Measurements from ENCODE around the gene TPT1.
"Not testable (repeated sequence)": the region's sequence is repeated elsewhere in the genome, so short reads cannot be mapped to it uniquely, and the experiment has no call there.

Gene TPT1

DNA sequence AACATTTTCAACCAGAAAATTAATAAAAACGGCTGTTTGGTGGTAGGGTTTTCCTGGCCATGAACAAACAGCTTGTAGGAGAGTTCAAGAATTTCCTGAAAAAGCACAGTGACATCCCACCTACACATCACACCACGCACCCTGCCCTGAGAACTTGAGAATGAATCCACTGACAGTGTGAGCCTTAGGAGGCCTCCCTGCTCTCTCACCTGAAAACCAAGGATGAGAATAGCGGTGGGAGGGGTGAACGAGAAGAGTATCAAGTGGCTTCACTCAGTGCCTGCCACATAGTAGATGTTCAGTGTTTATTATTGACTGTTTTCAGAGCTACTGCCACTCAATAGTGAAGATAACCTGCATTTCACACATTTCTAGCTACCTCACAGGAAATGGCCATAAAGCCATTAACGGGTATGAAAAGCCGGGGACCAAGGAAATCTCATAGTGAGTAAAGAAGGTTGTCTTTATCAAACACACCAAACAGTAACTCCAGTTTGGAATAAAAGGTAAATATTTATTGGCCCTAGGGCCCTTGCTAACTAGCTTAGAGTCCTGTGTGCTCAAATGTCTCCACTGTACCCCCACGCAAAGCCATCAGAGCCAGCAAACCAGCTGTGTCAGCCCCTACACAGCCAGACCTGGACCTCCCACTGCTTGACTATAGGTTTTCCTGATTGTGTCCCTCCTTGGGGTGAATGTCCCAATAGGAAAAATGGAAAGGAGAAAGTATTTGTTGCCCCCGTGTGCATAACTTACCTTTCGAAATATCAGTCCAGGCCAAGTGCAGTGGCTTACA is 40.6 kb downstream of the TPT1 start:
- no peaks in the 10 kb centered on the region for H3K9me2 ChIP-seq (replicated peaks; ENCODE audit: insufficient read depth, low read length)
- no peak overlapping the region for H3K27ac ChIP-seq (ENCODE audit: low read depth, low read length)
- no peak overlapping the region for H2AFZ ChIP-seq (ENCODE audit: low read depth, low read length, severe bottlenecking)
- H3F3A ChIP-seq (ENCODE audit: insufficient read depth), result no peaks in the 10 kb centered on the region
- H3K4me2 ChIP-seq (ENCODE audit: low read depth, low read length, poor library complexity, severe bottlenecking), result no peak overlapping the region
- H3K36me3 ChIP-seq (ENCODE audit: low read length), result no peaks in the 10 kb centered on the region
- TF ChIP-seq, protein P1, sequence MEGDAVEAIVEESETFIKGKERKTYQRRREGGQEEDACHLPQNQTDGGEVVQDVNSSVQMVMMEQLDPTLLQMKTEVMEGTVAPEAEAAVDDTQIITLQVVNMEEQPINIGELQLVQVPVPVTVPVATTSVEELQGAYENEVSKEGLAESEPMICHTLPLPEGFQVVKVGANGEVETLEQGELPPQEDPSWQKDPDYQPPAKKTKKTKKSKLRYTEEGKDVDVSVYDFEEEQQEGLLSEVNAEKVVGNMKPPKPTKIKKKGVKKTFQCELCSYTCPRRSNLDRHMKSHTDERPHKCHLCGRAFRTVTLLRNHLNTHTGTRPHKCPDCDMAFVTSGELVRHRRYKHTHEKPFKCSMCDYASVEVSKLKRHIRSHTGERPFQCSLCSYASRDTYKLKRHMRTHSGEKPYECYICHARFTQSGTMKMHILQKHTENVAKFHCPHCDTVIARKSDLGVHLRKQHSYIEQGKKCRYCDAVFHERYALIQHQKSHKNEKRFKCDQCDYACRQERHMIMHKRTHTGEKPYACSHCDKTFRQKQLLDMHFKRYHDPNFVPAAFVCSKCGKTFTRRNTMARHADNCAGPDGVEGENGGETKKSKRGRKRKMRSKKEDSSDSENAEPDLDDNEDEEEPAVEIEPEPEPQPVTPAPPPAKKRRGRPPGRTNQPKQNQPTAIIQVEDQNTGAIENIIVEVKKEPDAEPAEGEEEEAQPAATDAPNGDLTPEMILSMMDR (IDR thresholded peaks at IDR 0.05; ENCODE audit: insufficient read depth, low read length, poor library complexity, severe bottlenecking), result no peak
- no peak for TF ChIP-seq EZH2phosphoT487 (conservative IDR thresholded peaks at IDR 0.05; ENCODE audit: low read length)
- H3K9me3 ChIP-seq (ENCODE audit: insufficient read depth, low read length), result no peaks in the 10 kb centered on the region
- H3K27me3 ChIP-seq (ENCODE audit: low read length), result no peaks in the 10 kb centered on the region
- no peak overlapping the region for H3K4me3 ChIP-seq (ENCODE audit: insufficient read depth, low read length, poor library complexity, severe bottlenecking)
- H3K9ac ChIP-seq (ENCODE audit: low read length), result no peak overlapping the region
- H3K79me2 ChIP-seq (ENCODE audit: insufficient read depth, low read length), result no peaks in the 10 kb centered on the region
- no peaks in the 10 kb centered on the region for H4K20me1 ChIP-seq (ENCODE audit: low read depth, low read length)

DNA sequence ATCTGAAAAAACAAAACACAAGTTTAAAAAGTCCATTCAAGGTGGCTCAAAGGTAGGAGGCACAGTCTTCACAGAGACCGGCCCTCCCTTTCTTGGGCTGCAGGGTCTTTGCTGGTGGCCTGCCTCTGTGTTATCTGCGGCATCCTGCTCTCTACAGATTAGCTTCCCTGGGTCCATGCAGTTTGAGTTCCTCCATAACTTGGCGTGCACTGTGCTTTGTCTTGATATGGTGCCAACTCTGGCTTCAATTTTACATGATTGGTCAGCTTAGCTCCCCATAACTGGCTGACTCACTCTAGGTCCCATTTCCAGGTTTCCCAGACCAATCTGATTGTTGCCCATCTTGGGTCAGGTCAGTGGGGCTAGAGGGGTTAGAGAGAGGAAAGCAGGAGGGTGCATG is 41.8 kb downstream of the TPT1 start:
- Histone ChIP-seq H3K9me3 (ENCODE audit: insufficient read depth, low read length) (no peaks in the 10 kb centered on the region), H3K27ac (ENCODE audit: low read depth, low read length) (no peak overlapping the region), H3K9me2 (replicated peaks; ENCODE audit: insufficient read depth, low read length) (no peaks in the 10 kb centered on the region), H3K27me3 (ENCODE audit: low read length) (no peaks in the 10 kb centered on the region), H3K9ac (ENCODE audit: low read length) (no peak overlapping the region), H3F3A (ENCODE audit: insufficient read depth) (no peaks in the 10 kb centered on the region), H2AFZ (ENCODE audit: low read depth, low read length, severe bottlenecking) (no peak overlapping the region), H3K36me3 (ENCODE audit: low read length) (no peaks in the 10 kb centered on the region), H3K79me2 (ENCODE audit: insufficient read depth, low read length) (no peaks in the 10 kb centered on the region), H3K4me3 (ENCODE audit: insufficient read depth, low read length, poor library complexity, severe bottlenecking) (no peak overlapping the region), H4K20me1 (ENCODE audit: low read depth, low read length) (no peaks in the 10 kb centered on the region), H3K4me2 (ENCODE audit: low read depth, low read length, poor library complexity, severe bottlenecking) (no peak overlapping the region)
- no peak for TF ChIP-seq EZH2phosphoT487 (conservative IDR thresholded peaks at IDR 0.05; ENCODE audit: low read length)
- TF ChIP-seq, protein P1 (IDR thresholded peaks at IDR 0.05; ENCODE audit: insufficient read depth, low read length, poor library complexity, severe bottlenecking), result no peak

DNA sequence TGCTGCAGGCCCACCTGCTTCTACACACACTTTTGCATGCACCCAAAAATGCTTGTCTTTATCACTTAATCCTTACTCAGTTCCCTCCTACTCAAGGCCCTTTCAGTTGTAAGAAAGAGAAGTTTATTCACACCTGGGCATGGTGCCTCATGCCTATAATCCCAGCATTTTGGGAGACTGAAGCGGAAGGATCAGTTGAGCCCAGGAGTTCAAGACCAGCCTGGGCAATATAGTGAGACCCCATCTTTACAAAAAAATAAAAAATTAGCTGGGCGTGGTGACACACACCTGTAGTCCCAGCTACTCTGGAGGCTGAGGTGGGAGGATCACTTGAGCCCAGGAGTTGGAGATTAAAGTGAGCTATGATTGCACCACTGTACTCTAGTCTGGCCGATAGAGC is 42.4 kb downstream of the TPT1 start:
- H3K79me2 ChIP-seq (ENCODE audit: insufficient read depth, low read length); H3K4me2 ChIP-seq (ENCODE audit: low read depth, low read length, poor library complexity, severe bottlenecking); H3K4me3 ChIP-seq (ENCODE audit: insufficient read depth, low read length, poor library complexity, severe bottlenecking); H3K27ac ChIP-seq (ENCODE audit: low read depth, low read length); H3K9me3 ChIP-seq (ENCODE audit: insufficient read depth, low read length); H3K9me2 ChIP-seq (replicated peaks; ENCODE audit: insufficient read depth, low read length); H3K9ac ChIP-seq (ENCODE audit: low read length); H3K36me3 ChIP-seq (ENCODE audit: low read length); H3K27me3 ChIP-seq (ENCODE audit: low read length); H2AFZ ChIP-seq (ENCODE audit: low read depth, low read length, severe bottlenecking); H3F3A ChIP-seq (ENCODE audit: insufficient read depth); H4K20me1 ChIP-seq (ENCODE audit: low read depth, low read length): not testable (repeated sequence)

DNA sequence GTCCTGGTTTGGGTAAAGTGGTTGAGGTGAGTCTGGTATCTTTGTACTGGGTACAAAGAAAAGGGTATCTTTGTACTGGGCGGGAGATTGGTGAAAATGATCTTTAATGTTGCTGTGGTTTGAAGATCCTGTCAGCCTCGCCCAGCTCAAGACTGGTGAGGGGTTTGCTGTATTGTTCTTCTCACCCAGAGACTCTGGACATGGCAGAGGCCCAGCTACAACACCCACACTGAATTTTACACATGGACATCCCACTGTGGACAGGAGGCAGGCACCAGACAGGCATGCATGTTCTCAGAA is 42.8 kb downstream of the TPT1 start:
- no peak overlapping the region for H3K9ac ChIP-seq (ENCODE audit: low read length)
- no peaks in the 10 kb centered on the region for H3K9me2 ChIP-seq (replicated peaks; ENCODE audit: insufficient read depth, low read length)
- H3K27ac ChIP-seq (ENCODE audit: low read depth, low read length), result no peak overlapping the region
- H3K4me2 ChIP-seq (ENCODE audit: low read depth, low read length, poor library complexity, severe bottlenecking), result no peak overlapping the region
- TF ChIP-seq EZH2phosphoT487 (conservative IDR thresholded peaks at IDR 0.05; ENCODE audit: low read length), result no peak
- TF ChIP-seq, protein P1 (IDR thresholded peaks at IDR 0.05; ENCODE audit: insufficient read depth, low read length, poor library complexity, severe bottlenecking), result no peak
- H3K4me3 ChIP-seq (ENCODE audit: insufficient read depth, low read length, poor library complexity, severe bottlenecking), result no peak overlapping the region
- H3K27me3 ChIP-seq (ENCODE audit: low read length), result no peaks in the 10 kb centered on the region
- H3K79me2 ChIP-seq (ENCODE audit: insufficient read depth, low read length), result no peaks in the 10 kb centered on the region
- no peaks in the 10 kb centered on the region for H3K9me3 ChIP-seq (ENCODE audit: insufficient read depth, low read length)
- H3F3A ChIP-seq (ENCODE audit: insufficient read depth), result no peaks in the 10 kb centered on the region
- no peak overlapping the region for H2AFZ ChIP-seq (ENCODE audit: low read depth, low read length, severe bottlenecking)
- no peaks in the 10 kb centered on the region for H4K20me1 ChIP-seq (ENCODE audit: low read depth, low read length)
- no peaks in the 10 kb centered on the region for H3K36me3 ChIP-seq (ENCODE audit: low read length)
